KG1 (cell line): Measurements from ENCODE around the gene HCN3.
"Not testable (repeated sequence)": the region's sequence is repeated elsewhere in the genome, so short reads cannot be mapped to it uniquely, and the experiment has no call there.

Experiments used
- DNase-seq: peaks from one replicate; lab custom pipeline; 2025; lab: John Stamatoyannopoulos, UW

Gene HCN3

DNA sequence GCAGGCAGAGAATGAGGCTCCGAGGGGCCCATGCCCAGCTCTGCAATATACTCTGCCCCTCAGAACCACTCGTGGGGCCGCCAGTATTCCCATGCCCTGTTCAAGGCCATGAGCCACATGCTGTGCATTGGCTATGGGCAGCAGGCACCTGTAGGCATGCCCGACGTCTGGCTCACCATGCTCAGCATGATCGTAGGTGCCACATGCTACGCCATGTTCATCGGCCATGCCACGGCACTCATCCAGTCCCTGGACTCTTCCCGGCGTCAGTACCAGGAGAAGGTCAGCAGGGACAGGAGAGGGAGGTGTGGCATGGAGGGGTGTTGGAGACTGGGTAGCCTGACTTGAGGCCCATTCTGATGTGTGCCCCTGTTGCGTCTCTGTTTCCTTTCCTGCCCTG is 7.2 kb downstream of the HCN3 start:
- no peak for DNase-seq

DNA sequence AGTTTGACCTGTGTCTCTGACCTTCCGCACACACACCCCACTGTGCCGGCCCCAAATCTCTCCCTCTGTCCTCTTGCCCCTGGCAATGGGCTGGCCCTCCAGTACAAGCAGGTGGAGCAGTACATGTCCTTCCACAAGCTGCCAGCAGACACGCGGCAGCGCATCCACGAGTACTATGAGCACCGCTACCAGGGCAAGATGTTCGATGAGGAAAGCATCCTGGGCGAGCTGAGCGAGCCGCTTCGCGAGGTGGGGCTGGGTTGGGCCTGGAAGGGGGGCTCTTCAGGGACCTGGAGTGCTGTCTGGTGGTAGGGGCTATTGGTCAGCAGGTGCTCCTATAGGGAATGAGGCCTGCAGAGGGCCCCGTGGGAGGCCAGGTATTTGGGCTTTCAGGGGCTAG is 7.8 kb downstream of the HCN3 start:
- DNase-seq = no peak

DNA sequence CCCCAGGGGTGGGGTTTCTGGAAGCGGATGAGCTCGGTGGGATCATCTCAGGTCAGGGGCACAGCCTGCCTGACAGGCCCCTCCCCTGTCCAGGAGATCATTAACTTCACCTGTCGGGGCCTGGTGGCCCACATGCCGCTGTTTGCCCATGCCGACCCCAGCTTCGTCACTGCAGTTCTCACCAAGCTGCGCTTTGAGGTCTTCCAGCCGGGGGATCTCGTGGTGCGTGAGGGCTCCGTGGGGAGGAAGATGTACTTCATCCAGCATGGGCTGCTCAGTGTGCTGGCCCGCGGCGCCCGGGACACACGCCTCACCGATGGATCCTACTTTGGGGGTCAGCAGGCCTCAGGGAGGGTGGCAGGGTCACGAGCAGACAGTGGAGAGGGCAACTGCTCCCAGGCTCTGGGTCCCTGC is 8.4 kb downstream of the HCN3 start:
- DNase-seq = no peak

DNA sequence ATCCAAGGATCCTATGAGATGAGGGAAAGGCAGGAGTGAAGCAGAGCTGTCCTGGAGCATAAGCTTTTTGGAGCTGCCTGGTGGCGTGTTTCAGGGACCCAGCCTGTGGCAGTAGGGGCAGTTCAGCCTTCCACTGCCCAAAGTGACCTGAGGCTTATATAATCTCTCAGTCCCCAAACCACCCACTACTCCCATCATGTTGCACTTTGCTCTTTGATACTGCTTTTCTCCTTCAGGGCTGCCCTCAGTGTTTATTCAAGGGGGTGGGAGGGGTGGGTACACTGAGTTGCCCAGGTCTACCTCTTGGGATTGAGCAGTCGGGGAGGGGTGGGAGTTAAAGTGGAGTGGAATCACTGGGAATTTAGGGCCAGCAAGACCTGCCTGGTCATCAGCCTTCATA is 9.3 kb downstream of the HCN3 start:
- no peak for DNase-seq

DNA sequence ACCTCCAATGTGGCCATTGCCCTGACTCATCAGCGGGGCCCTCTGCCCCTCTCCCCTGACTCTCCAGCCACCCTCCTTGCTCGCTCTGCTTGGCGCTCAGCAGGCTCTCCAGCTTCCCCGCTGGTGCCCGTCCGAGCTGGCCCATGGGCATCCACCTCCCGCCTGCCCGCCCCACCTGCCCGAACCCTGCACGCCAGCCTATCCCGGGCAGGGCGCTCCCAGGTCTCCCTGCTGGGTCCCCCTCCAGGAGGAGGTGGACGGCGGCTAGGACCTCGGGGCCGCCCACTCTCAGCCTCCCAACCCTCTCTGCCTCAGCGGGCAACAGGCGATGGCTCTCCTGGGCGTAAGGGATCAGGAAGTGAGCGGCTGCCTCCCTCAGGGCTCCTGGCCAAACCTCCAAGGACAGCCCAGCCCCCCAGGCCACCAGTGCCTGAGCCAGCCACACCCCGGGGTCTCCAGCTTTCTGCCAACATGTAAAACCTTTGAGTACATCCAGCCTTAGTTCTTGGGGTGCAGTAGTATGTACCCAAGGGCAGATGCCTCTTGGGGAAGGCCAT is 10.8 kb downstream of the HCN3 start:
- no peak for DNase-seq

DNA sequence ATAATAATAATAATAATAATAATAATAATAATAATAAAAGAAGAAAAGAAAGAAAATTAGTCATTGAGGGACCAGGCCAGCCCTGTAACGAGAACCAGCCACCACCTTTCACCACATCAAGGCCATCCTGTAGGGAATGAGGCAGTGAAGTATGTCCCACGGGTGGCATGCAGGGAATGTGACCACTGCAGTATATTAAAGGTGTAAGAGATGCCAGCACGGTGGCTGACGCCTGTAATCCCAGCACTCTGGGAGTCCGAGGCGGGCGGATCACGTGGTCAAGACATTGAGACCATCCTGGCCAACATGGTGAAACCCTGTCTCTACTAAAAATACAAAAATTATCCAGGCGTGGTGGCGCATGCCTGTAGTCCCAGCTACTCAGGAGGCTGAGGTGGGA is 13.7 kb downstream of the HCN3 start:
- not testable (repeated sequence) for DNase-seq

DNA sequence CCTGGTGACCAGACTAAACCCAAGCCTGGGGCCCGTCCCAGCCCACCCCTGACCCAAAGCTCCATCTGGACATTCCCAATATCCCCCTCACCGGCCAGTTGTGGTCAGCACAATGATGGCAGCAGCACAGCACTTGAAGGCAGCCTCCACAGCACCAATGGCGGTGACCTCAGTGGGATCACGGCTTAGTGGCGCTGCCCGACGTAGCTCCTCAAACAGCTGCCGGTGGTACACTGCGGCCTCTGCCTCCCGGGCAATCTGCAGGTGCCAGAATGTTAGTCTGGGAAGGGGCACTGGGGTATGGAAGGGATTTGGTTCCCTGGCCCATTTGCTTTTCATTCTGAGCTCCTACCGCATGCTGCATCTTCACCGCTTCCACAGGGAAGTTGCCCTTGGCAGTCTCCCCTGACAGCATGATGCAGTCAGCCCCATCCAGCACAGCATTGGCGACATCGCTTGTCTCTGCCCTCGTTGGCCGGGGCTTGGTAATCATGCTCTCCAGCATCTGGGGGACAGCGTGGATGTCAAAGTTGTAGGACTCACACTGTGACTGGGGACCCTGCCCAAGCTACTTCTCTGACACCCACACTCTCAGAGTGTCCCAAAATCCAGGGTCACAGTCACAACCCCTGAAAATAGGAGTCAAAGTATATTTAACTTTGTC is 16.0 kb downstream of the HCN3 start:
- DNase-seq = no peak

DNA sequence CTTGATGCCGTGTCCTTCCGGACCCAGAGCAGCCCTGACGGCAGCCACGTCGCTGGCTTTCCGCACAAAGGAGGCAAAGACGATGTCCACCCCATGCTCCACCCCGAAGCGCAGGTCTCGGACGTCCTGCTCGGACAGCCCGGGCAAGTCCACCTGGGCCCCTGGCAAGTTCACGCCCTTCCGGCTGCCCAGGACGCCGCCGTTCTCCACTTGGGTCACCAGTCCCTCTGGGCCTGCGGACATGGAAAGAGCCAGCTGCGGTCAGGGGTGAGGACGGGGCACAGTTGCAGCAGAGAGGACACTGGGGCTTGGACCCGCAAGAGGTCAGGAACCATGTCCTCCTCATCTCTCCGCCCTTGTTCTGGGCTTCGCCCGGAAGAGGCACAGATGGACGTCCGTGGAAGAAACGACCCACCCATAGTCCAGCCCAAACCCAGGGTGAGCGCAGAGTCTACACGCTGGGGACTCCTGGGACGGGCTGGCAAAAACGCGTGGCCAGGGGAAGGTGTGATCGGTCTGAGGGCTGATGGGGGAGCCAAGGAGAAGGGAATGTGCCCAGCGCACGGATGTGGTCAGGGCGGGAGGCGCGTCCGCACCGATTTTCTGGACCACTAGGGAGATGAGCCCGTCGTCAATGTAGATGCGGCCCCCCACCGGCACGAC is 17.4 kb downstream of the HCN3 start:
- DNase-seq = no peak

DNA sequence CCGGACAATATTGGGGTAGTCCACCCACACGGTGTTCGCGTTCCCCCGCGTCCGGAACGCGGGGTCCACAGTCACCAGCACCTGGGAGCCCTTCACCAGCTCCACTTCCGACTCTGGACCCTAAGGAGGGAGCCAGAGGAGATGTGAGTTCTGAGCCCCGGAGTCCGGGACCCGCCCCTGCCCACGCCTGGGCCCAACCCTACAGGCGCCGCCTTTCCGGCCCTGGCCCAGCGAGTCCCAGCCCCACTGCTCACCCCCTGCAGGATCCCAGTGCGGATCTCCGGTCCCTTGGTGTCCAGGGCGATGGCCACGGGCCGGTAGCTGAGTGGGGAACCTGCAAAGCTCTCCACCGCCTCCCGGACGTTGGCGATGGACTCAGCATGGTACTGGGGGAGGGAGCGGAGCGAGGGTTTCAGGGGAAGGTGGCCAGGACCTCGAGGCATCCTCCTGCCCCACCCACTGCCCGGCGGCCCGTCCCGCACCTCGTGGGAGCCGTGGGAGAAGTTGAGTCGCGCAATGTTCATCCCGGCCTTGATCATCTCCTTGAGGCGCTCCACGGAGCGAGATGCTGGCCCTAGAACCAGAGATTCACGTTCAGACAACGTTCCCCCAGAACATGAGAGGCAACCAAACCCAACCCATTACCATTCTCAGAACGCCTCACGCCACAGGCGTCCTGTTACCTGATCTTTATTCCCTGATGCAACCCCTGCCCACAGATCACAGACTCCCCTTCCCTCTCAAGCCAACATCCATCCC is 18.1 kb downstream of the HCN3 start:
- DNase-seq = no peak

DNA sequence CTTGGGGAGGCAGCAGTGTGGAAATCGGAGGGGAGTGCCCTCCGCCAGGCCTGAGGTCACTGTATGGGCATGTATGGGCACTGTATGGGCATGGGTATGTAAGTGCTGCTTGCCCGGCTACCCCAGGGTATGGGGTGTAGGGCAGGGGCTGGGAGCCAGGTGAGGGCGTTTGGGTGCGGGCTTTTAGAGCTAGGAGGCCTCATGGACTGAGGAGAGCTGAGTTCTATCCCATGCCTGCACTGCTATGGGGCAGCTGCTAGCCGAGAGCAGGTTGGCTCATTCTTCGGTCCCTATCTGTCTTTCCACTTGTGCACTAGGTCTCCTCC is 18.6 kb downstream of the HCN3 start:
- no peak for DNase-seq

DNA sequence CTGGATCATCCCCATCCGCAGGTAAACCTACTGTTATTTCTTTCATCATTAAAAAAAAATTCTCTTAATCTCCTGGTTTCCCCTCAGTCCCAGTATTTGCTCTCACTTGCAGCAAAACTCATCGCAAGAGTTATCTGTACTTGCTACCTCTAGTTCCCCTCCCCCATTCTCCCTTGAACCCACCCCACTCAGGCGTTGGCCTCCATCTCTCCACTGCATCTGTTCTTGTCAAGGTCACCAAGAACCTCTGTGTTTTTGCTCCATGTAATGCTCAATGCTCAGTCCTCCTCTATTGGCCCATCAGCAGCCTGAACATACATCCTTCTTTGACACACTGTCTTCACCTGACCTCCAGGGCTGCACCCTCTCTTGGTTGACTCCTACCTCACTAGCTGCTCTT is 19.4 kb downstream of the HCN3 start:
- DNase-seq = no peak

DNA sequence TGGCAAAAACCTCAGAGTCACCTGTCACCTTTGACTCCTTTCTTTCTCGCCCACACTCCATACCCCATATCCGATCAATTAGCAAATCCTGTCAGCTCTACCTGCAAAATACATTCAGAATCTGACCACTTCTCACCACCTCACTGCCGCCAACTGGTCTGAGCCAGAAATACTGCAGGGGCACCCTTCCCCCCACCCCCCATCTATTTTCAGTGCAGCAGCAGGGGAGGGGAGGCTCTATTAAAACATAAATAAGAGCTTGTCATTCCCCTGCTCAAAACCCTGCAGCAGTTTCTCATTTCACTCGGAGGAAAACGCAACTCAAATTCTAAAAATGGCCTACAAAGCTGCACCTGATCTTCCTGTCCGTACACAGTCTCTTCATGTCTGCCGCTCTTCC is 20.1 kb downstream of the HCN3 start:
- DNase-seq = no peak

DNA sequence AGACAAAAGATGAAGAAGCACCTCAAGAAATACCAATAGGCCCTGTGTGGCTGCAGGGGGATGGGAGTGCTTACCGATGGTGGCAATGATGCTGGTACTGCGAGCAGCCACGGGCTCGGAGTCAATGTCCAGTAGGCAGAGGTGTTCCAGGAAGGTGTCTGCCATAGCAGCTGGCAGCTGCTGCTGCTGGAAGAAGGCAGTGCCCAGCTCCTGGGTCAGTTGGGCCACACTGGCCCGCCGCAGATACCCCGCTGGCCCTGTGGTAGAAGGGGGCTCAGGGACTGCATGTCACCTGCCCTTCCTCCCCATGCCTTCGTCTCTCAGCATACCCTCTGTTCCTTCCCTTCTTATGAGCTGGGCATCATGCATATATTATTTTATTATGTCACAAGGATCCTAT is 22.8 kb downstream of the HCN3 start:
- DNase-seq = no peak

DNA sequence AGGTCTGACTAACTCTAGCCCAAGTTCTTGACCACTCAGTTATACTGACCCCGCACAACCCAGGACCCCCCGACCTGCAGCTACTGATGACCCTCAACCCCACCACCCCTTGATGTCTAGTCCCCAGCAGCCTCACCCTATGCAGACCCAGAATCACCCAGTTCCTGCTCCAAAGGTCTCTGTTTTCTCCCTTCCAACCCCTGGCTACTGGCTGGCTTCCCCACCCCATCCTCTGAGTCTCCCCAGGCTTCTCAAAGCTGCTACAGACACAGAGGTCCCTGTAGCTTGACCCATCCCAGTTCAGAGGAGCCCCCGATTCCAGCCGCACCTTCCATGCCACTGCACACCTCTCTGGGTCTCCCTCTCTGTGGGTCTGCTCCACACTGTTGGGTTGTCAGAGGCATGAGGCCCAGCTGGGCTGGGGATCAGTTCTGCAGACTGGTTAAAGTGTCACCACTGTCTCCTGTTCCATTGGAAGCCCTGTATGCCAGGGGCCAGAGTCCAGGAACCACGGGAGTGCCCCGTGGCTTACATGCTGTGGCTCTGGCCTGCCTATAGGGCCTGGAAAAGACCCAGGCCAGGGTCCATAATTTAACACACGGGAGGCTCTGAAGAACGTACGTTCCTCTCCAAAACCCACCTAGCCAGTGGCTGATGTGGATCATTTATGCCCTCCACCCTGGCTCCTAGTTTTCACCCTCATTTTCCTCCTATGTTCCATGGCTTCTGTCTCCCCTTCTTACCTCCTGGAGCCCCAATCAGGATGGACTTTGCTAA is 23.5 kb downstream of the HCN3 start:
- no peak for DNase-seq

DNA sequence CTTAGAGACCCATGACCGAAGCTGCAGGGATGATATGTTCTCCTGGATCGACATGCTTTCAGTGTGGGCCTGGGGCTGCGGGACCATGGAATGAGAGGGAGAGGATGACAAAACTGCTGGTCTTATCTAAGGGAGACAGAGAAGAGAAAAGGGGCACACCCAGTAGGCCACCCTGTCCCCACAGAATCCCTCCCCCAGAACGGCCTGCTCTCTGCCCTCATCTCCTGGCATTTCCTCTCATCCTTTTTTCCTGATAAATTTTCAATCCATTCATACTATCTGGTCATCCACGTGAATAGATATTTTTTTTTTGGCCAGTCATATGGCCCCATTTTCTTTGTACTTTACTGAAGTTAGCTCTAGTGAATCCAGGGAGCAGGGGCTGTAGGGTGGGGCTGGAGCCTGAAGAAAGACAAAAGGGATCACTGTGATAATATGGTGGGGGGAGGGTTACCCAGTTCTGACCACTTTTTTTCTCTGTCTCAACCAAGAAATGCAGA is 24.1 kb downstream of the HCN3 start, which contains the start of gene PKLR:
Gene PKLR (minus strand): TSS at position 97 of the 500 bp plus-strand sequence. CDS start 43 bp downstream, at position 54.
- no peak for DNase-seq

DNA sequence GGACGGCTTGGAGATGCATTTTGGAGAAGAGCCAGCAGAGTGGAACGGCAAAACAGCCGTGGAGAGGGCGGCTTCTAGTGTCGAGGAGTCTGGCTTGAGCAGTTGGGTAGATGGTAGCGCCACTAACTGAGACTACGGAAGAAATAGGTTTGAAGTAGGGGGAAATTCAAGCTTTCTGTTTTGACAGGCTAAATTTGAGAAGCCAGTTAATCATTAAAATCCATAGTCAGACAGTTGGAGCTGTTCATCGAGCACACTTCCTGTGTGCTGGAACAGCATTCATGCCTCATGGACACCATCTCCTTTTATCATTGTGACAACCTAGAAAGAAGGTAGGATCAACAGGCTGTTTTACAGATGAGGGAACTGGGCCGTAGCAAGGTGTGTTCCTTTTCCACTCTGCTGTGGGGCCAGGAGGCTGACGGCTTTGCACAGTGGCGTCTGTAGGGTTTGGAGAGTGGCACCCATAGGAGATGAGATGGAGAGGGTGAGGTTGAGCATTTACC is 27.3 kb downstream of the HCN3 start:
- DNase-seq = no peak

DNA sequence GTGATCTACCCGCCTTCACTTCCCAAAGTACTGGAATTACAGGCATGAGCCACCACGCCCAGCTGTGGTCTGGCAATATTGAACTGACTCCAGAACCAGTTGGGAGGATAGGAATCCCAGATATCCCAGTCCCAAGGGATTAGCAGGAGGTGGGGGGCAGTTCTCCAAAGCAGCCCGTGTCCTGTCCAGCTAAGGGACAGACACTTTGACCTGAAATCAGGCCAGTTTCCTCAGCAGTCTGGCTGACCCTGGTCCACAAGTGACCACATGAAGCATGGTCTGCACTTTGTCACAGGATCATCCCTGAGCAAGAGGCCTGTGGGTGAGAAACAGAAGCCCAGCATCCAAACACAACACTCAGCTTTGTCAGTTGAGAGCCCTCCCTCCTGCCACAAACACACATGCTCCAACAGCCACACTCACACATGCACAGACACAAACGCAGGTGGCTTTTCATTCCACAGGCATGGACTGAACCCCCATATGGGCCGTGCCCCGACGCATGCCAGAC is 28.7 kb downstream of the HCN3 start:
- DNase-seq = no peak

DNA sequence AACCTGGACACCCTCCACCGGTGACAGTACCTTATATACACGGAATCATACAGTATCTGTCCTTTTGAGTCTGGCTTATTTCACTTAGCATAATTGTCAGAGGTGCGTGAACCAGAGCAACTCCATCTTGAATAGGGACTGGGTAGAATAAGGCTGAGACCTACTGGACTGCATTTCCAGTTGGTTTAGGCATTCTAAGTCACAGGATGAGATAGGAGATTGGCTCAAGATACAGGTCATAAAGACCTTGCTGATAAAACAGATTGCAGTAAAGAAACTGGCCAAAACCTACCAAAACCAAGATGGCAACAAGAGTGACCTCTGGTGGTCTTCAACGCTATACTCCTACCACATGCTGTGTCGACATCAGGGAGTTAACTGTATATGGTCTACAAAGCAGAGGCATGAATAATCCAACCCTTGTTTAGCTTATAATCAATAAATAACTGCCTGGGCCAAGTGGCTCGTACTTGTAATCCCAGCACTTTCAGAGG is 30.0 kb downstream of the HCN3 start:
- DNase-seq = no peak

DNA sequence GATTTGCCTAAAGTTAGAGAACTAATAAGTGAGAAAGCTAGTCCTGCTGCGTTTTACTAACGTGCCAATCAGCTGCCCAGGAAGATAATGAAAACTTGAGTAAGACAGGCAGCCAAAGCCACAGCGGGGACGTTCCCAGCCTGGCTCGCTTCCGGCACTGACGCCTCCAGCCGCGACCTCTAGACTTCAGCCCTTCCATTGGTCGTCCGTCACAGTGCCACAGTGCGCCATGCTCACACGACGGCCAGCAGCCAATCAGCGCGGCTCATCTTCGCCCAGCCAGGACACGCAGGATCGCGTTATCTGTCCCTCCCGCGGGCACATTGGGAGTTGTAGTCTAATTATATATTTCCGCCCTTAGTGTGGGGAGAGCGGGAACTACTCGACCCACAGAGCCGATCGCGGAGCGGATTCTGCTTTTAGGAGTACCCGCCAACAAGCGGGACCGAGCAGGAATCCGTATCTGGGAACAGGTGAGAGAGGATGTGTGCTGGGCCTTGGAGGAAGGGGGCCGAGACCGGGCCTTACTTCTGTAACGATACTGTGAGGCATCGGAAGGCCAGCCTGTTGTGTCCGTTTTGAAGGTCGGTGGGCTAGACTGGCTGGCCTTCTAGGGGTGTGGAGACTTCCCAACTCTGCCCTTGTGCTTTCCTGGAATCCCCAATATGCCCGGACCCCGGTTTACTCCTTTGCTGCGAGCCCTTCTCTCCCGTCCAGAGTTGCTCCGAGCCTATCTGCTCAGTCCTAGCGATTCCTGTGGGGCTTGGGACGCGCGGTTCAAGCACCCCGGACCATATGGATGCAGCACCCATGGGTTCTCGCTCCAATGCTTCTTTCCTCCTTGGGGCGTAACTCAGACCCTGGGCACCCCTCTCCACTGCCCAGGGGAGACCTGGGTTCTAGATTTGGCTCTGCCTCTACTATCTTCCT is 31.5 kb downstream of the HCN3 start, which contains the start of gene FDPS:
Gene FDPS (plus strand): TSS at position 374 of the 930 bp plus-strand sequence. CDS start 924 bp downstream, outside the sequence.
- DNase-seq = peak; percentile 93

DNA sequence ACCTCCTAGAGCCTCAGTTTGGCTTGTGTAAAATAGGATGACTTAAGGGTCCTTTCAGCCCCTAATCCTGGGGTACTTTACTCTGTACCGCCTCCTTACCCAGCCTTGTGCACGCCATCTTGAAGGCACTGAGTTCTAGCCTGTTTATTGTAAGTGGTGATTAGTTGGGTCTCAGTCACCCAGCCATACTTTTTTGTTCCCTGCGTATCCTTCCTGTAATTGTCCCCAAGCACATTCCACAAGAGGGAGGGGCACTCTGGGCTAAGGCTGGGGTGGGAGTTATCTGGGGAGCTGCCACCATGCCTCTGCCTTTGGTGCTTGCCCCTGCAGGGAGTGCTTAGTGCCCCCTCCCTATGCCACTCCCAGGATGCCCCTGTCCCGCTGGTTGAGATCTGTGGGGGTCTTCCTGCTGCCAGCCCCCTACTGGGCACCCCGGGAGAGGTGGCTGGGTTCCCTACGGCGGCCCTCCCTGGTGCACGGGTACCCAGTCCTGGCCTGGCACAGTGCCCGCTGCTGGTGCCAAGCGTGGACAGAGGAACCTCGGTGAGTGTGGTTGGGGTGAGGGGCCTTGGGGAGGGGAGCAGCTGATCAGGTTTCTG is 32.3 kb downstream of the HCN3 start:
- DNase-seq = no peak
